Activated T-helper 1 cell treated with anti-CD3 and anti-CD28 coated beads, Interleukin-12 subunit alpha, Interleukin-12 subunit beta, Interleukin-2, Interleukin-4 antibody, amounts not matched to agents 30 ng/mL and 10 ng/mL and 1 ng/mL, durations not matched to agents 14 hours and 24 hours and 36 hours (primary cell): ENCODE results near the gene CLASP2. TPM values are rescaled to one million over a fixed set of nuclear protein-coding genes. Genes with fewer than 3 reads are reported as not detected.
"Not testable (repeated sequence)": the region's sequence is repeated elsewhere in the genome, so short reads cannot be mapped to it uniquely, and the experiment has no call there.

Source experiments
- DNase-seq: peaks from one replicate; pipeline ENCODE4 v3.0.0; 2021; ENCODE audit warnings: low spot score
- H3K27ac Mint-ChIP-seq: one replicate; pipeline ENCODE4 v1.8.0; 2021; ENCODE audit warnings: mild to moderate bottlenecking, mixed read lengths
- H3K27me3 Mint-ChIP-seq: one replicate; pipeline ENCODE4 v1.8.0; 2022; ENCODE audit warnings: mild to moderate bottlenecking, moderate library complexity, mixed read lengths; ENCODE audit not compliant: insufficient read depth
- H3K36me3 Mint-ChIP-seq: one replicate; pipeline ENCODE4 v1.8.0; 2021; ENCODE audit warnings: low read depth, mixed read lengths
- H3K4me1 Mint-ChIP-seq: one replicate; pipeline ENCODE4 v1.8.0; 2021; ENCODE audit warnings: low read depth, mixed read lengths
- H3K4me3 Mint-ChIP-seq: one replicate; pipeline ENCODE4 v1.8.0; 2021; ENCODE audit warnings: mild to moderate bottlenecking, moderate library complexity, mixed read lengths
- H3K9me3 Mint-ChIP-seq: one replicate; pipeline ENCODE4 v1.8.0; 2021; ENCODE audit warnings: mixed read lengths
- intact Hi-C: fragments of 100-400 bp; cut with micrococcal nuclease; formaldehyde crosslinking; loops from one replicate; pipeline ENCODE4 v1.15.1; 2024
- total RNA-seq: library from RNA; stranded (reverse); gene quantifications from 2 replicates; pipeline ENCODE4 v1.2.3, GENCODE V29; 2022

Gene CLASP2
- total RNA-seq: 61.9 and 67.0 TPM in 2 replicates

DNA sequence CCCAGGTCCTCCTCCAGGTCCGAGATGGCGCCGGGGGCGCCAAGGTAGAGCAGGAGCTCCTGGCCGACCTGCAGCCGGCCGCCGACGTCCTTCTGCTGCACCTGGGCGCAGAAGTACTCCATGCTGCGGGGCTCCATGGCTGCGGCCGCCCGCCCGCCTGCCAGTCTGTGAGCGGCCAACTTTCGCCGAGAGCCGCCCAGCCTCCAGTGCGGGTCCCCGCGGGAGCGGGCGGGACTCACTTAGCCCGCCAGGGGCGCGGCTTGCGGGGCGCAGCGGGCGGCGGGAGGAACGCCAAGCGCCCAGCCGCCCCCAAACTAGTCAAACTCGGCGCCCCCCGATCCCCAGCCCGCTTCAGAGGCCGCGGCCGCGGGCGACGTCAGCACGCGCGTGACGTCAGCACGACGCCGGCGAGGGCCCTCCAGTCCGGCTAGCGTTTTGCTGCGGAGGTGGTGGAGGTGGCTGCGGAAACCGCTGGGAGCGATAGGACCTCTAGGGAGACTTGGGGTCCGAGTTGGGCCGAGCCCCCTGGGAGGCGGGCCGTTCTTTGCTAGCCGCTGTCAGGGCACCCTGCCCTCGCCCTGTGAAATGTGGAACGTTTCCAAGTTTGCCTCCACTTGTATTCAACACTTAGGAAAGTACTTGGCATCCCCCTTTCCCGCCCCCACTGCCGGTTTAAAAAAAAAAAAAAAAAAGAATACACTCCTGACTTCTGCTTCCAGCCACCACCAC lies at the start of gene CLASP2:
CLASP2 (minus strand) TSS at position 389 of the 729 bp plus-strand sequence; CDS start at position 137, 252 bp downstream.
- Mint-ChIP-seq H3K36me3 (peaks cover 4% of the 10 kb centered on the region), H3K4me3 (peak within 1 kb of the TSS; percentile 92)
- intact Hi-C loops: loop anchor here (1.0 to 2.0 kb wide), 6 partner anchors 69 to 623 kb away; partner anchors contain the start of genes PDCD6IP and UBP1

DNA sequence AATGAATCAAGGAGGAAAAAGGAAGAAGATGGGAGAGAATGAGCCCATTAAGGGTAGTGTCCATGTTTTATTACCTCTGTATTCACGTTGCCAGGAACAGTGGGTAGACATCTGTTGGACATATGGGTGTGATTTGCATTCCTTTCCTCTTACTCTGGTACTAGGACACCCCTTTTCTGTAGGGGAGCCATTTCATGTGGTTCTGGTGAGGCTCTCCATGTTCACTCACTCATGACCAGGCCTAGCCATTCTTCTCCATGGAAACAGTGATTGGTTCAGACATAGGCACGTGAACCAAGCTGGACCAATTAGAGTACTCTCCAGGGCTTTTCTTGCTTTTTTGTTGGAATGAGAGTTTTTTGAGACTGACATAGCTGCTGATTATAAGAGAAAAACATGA lies 40.8 kb upstream of the CLASP2 start:
- no peak for DNase-seq

More for the DNA sequence above, at the start of gene CLASP2:
- H3K9me3 Mint-ChIP-seq: no peaks in the 10 kb centered on the region
- peak within 1 kb of the TSS; percentile 94 for H3K27ac Mint-ChIP-seq
- peaks cover 3% of the 10 kb centered on the region for H3K27me3 Mint-ChIP-seq
- H3K4me1 Mint-ChIP-seq: peaks cover 7% of the 10 kb centered on the region
- DNase-seq: peak; percentile 79

DNA sequence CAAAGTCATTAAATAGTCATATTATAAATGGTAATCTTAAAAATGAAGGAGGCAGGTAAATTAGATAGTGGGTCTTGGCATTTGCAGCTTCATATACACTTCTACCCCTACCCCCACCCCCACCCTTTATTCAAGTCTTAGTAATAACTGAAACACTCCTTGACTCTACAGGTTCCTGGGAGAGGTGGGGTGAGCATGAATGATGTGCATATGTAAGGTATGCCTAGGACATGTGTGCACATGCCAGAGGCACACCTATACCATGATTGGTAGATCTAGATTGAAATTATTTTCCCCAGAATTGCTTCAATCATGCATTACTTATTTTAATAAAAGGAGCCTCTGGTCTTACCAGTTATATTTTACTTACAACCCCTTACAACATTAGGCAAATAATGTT lies 40.2 kb upstream of the CLASP2 start:
- H3K9me3 Mint-ChIP-seq: peaks cover 7% of the 10 kb centered on the region
- intact Hi-C loops: no loop called here
- DNase-seq: no peak
- H3K27ac Mint-ChIP-seq: no peak overlapping the region
- H3K36me3 Mint-ChIP-seq: no peaks in the 10 kb centered on the region
- H3K4me1 Mint-ChIP-seq: no peaks in the 10 kb centered on the region
- peaks cover 6% of the 10 kb centered on the region for H3K27me3 Mint-ChIP-seq
- no peak overlapping the region for H3K4me3 Mint-ChIP-seq

More for the DNA sequence above, 40.8 kb upstream of the CLASP2 start:
- H3K9me3 Mint-ChIP-seq: peaks cover 7% of the 10 kb centered on the region
- H3K36me3 Mint-ChIP-seq: no peaks in the 10 kb centered on the region
- no peaks in the 10 kb centered on the region for H3K4me1 Mint-ChIP-seq
- H3K27me3 Mint-ChIP-seq: peaks cover 6% of the 10 kb centered on the region
- no peak overlapping the region for H3K4me3 Mint-ChIP-seq
- no peak overlapping the region for H3K27ac Mint-ChIP-seq
- intact Hi-C loops: no loop called here

DNA sequence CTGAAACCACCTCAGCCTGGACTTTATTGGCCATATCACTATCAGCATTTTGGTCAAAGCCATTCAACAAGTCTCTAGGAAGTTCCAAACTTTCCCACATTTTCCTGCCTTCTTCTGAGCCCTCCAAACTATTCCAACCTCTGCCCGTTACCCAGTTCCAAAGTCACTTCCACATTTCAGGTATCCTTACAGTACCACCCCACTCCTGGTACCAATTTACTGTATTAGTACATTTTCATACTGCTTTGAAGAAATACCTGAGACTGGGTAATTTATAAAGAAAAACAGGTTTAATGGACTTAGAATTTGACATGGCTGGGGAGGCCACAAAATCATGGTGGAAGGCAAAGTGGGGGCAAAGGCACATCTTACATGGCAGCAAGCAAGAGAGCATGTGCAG lies 36.3 kb upstream of the CLASP2 start:
- H3K36me3 Mint-ChIP-seq, H3K9me3 Mint-ChIP-seq, H3K4me3 Mint-ChIP-seq, DNase-seq, H3K27me3 Mint-ChIP-seq, H3K27ac Mint-ChIP-seq, H3K4me1 Mint-ChIP-seq, intact Hi-C loops: not testable (repeated sequence)

DNA sequence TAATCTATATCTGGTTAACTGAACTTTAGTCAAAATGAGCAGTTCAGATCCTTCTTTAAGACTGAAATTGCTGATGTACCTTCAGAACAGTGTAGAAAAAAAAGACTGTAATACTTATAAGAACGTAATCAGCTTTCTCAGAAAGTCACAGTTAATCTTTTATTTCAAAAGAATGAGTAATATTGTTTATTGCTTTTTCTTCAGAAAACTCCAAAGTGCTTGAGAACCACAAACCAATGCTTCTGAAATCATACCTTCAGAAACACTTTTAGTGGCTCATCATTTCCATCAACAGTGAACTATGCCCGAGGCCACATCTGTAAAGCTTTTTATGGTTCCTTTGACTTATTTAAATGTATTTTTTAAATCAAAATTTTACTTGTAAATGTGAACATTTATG lies 33.3 kb upstream of the CLASP2 start:
- H3K27ac Mint-ChIP-seq: no peak overlapping the region

DNA sequence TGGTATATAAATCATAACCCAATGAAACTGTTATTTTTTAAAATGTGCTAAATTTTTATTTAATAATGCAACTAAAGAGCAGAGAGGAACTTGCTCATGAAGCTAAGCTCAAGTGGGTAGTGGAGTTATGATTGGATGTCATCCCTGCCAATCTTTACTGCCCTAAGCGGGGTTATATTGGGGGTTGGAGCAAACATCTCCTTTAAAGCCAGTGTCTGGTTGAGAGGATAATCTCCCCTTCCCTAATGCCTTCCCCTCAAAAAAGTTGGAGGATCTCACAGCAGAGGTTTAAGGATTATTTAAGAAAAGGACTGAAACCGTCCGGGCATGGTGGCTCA lies 32.1 kb upstream of the CLASP2 start:
- intact Hi-C loops: no loop called here
- Mint-ChIP-seq H3K27me3 (peaks cover 2% of the 10 kb centered on the region), H3K9me3 (peaks cover 7% of the 10 kb centered on the region), H3K36me3 (no peaks in the 10 kb centered on the region), H3K4me1 (peaks cover 7% of the 10 kb centered on the region), H3K27ac (no peak overlapping the region), H3K4me3 (no peak overlapping the region)
- no peak for DNase-seq

More for the DNA sequence above, 33.3 kb upstream of the CLASP2 start:
- H3K36me3 Mint-ChIP-seq: no peaks in the 10 kb centered on the region
- intact Hi-C loops: no loop called here
- H3K4me1 Mint-ChIP-seq: peaks cover 7% of the 10 kb centered on the region
- H3K9me3 Mint-ChIP-seq: peaks cover 7% of the 10 kb centered on the region
- no peak for DNase-seq
- H3K4me3 Mint-ChIP-seq: no peak overlapping the region
- peaks cover 2% of the 10 kb centered on the region for H3K27me3 Mint-ChIP-seq

DNA sequence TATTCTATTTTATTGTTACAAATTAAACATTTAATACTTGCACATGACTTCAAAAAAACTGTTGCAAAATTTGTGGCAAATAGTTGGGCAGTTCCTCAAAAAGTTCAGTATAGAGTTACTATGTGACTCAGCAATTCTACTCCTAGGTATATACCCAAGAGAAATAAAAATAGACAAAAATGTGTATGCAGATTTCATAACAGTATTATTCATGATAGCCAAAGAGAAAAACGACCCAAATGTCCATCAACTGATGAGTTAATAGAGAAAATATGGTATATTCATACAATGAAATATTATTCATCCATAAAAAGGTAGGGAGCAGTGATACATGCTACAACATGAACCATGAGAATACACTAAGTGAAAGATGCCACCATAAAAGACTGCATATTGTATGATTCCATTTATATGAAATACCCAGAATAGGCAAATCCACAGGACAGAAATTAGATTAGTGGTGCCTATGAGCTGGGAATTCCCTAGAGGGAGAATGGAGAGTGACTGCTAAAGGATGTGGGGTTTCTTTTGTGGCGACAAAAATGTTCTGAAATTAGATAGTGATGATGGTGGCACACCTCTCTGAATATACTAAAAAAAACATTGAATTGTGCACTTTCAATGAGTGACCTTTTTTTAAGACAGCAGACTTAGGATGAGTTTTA lies 31.6 kb upstream of the CLASP2 start:
- no peak overlapping the region for H3K27ac Mint-ChIP-seq
- no peak for DNase-seq
- peaks cover 2% of the 10 kb centered on the region for H3K27me3 Mint-ChIP-seq
- H3K4me3 Mint-ChIP-seq: no peak overlapping the region
- intact Hi-C loops: no loop called here
- H3K9me3 Mint-ChIP-seq: peaks cover 7% of the 10 kb centered on the region
- H3K36me3 Mint-ChIP-seq: no peaks in the 10 kb centered on the region
- H3K4me1 Mint-ChIP-seq: peaks cover 7% of the 10 kb centered on the region

DNA sequence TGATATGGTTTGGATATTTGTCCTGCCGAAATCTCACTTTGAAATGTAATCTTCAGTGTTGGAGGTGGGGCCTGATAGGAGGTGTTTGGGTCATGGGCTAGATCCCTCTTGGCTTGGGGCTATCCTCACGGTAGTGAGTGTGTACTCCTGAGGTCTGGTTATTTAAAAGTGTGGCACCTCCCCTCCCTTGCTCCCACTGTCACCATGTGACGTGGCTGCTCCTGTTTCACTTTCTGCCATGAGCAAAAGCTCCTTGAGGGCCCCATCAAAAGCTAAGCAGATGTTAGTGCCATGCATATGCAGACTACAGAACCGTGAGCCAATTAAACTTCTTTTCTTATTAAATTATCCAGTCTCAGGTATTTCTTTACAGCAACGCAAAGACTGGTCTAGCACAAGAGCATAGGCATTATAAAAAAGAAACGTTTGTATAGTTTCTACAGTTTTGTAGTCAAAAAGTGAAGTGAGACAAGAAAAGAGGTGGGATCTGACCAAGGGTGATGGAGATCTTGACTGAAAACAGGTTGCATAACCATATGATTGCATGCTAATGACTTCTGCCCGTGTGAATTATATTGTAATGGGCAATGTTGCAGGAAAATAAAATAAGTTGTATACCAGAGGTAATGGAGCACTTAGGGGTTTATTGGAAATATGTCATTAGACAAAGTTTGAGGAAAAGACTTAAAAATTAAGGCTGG lies 28.5 kb upstream of the CLASP2 start:
- no peak overlapping the region for H3K27ac Mint-ChIP-seq
- intact Hi-C loops: no loop called here
- DNase-seq: no peak

DNA sequence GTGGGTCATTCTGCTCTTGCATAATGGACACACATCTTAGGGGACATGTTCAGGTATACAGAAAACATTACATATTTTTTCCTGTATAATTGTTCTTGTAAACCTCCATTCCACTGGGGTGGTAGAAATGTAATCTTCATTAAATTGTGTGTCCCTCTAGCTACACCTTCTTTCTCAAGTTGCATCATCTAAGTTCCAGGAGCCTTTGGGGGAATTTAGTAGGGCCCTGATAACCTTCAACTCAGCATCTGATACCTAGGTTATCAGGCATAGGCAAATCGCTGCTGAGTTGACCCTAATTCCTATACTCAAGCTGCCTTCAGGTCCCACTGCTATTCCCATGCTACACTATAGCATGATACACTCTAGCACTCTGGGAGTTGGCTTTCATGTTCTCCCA lies 19.1 kb upstream of the CLASP2 start:
- Mint-ChIP-seq H3K4me3 (no peak overlapping the region), H3K9me3 (peaks cover 8% of the 10 kb centered on the region), H3K27ac (no peak overlapping the region), H3K27me3 (peaks cover 19% of the 10 kb centered on the region), H3K36me3 (no peaks in the 10 kb centered on the region), H3K4me1 (no peaks in the 10 kb centered on the region)
- intact Hi-C loops: no loop called here
- no peak for DNase-seq

More for the DNA sequence above, 28.5 kb upstream of the CLASP2 start:
- H3K4me3 Mint-ChIP-seq: no peak overlapping the region
- H3K4me1 Mint-ChIP-seq: peaks cover 7% of the 10 kb centered on the region
- no peaks in the 10 kb centered on the region for H3K9me3 Mint-ChIP-seq
- peaks cover 3% of the 10 kb centered on the region for H3K27me3 Mint-ChIP-seq
- no peaks in the 10 kb centered on the region for H3K36me3 Mint-ChIP-seq

DNA sequence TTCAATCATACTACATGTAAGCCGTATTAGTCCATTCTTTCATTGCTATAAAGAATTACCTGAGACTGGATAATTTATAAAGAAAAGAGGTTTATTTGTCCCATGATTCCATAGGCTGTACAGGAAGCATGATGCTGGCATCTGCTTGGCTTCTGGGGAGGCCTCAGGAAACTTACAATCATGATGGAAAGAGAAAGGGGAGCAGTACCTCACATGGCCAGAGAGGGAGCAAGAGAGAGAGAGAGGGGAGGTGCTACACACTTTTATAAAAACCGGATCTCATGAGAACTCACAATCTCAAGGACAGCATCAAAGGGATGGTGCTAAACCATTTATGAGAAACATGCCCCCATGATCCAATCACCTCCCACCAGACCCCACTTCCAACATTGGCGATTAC lies 14.3 kb upstream of the CLASP2 start:
- H3K36me3 Mint-ChIP-seq: peaks cover 1% of the 10 kb centered on the region
- intact Hi-C loops: no loop called here
- H3K4me3 Mint-ChIP-seq: no peak overlapping the region
- H3K27ac Mint-ChIP-seq: no peak overlapping the region
- H3K9me3 Mint-ChIP-seq: peaks cover 16% of the 10 kb centered on the region
- DNase-seq: no peak
- H3K27me3 Mint-ChIP-seq: peaks cover 10% of the 10 kb centered on the region
- H3K4me1 Mint-ChIP-seq: no peaks in the 10 kb centered on the region

DNA sequence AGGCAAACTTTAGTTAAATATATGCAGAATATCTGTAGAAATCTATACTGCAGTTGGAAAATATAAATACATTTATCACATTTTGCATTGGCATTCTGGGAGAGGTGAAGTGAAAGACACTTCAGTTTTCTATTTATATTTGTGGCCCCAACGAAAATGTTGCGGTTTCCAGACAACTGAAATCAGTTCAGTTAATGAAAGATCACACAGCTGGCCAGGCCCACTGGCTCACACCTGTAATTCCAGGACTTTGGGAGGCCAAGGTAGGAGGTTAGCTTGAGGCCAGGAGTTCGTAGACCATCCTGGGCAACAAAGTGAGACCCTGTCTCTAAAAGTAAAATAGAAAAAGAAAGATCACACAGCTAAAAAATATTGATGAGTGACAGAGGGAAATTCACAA lies 11.9 kb upstream of the CLASP2 start:
- no peaks in the 10 kb centered on the region for H3K4me1 Mint-ChIP-seq
- H3K4me3 Mint-ChIP-seq: no peak overlapping the region
- DNase-seq: no peak
- H3K27me3 Mint-ChIP-seq: peaks cover 2% of the 10 kb centered on the region
- peaks cover 1% of the 10 kb centered on the region for H3K36me3 Mint-ChIP-seq
- intact Hi-C loops: no loop called here
- H3K9me3 Mint-ChIP-seq: peaks cover 16% of the 10 kb centered on the region
- H3K27ac Mint-ChIP-seq: no peak overlapping the region

DNA sequence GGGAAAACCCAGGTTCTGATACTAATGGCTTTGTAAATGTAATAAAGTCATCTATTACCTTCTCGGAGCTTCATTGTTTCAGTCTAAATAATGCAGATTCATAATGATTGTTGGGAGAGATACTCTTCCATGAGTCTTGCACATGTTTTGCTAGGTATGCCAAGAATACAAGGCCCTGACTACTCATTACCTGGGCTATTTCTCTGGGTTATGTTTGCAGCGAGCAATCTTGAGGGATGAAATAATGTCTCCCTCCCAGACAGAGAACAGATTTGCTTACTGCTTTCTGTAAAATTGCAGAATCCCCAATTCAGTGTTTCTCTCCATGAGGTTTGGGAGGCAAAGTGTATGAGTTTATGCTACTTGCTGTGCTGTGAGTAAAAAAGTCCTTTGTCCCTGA lies 6.2 kb upstream of the CLASP2 start:
- Mint-ChIP-seq H3K27ac (no peak overlapping the region), H3K4me3 (no peak overlapping the region), H3K9me3 (no peaks in the 10 kb centered on the region), H3K36me3 (no peaks in the 10 kb centered on the region), H3K4me1 (no peaks in the 10 kb centered on the region), H3K27me3 (peaks cover 6% of the 10 kb centered on the region)
- intact Hi-C loops: no loop called here
- no peak for DNase-seq
